Gastroesophageal sphincter (tissue), 4 donors: ENCODE data around the gene LAMA3. TPM values are rescaled to one million over a fixed set of nuclear protein-coding genes. Genes with fewer than 3 reads are reported as not detected.

Source experiments
- ATAC-seq: fragments of 150-250 bp; one replicate; pipeline ENCODE4 v1.9.1; 2016; ENCODE audit warnings: mild to moderate bottlenecking, moderate library complexity
- H3K27ac ChIP-seq, 4 donors: fragments of 200-600 bp; sonication (generic) in 3 of 4; 1 replicate in 3 of 4; 2 replicates in 1 of 4; pipeline ENCODE4 v1.5.1; 2016 to 2019
- H3K27me3 ChIP-seq: fragments of 200-600 bp; sonication (generic); one replicate; pipeline ENCODE4 v1.5.1; 2019
- H3K36me3 ChIP-seq, 2 donors: fragments of 200-600 bp; sonication (generic); one replicate each; pipeline ENCODE4 v1.5.1; 2019; ENCODE audit warnings: control low read depth in 1 of 2
- H3K4me1 ChIP-seq, 3 donors: fragments of 200-600 bp; sonication (generic); 1 replicate in 2 of 3; 2 replicates in 1 of 3; pipeline ENCODE4 v1.5.1; 2016 to 2019; ENCODE audit warnings: control low read depth in 2 of 3
- H3K4me3 ChIP-seq, 2 donors: fragments of 200-600 bp; sonication (generic); one replicate each; pipeline ENCODE4 v1.5.1; 2019; ENCODE audit warnings: mild to moderate bottlenecking in 1 of 2, moderate library complexity in 1 of 2
- H3K9me3 ChIP-seq, 3 donors: fragments of 200-600 bp; sonication (generic); one replicate each; pipeline ENCODE4 v1.5.1; 2017 to 2019; ENCODE audit warnings: control low read depth in 2 of 3
- EP300 ChIP-seq: sonication (generic); formaldehyde crosslinking; IDR thresholded peaks from one replicate; pipeline ENCODE4 v1.6.1; 2017; ENCODE audit warnings: antibody characterized with exemption, mild to moderate bottlenecking
- POLR2A ChIP-seq, 2 donors: fragments of 450-650 bp; IDR thresholded peaks; one replicate each; pipeline ENCODE4 v1.6.1; 2017; ENCODE audit warnings: antibody characterized with exemption in 2 of 2, mild to moderate bottlenecking in 2 of 2, moderate library complexity in 1 of 2
- POLR2AphosphoS5 ChIP-seq: sonication (generic); formaldehyde crosslinking; IDR thresholded peaks from one replicate; pipeline ENCODE4 v1.6.1; 2017; ENCODE audit warnings: antibody characterized with exemption
- WGBS, 2 donors: methylation state at CpG; one replicate each; pipeline ENCODE4 v1.1.5; 2018; ENCODE audit warnings: low coverage in 1 of 2; 5-methylcytosine and 5-hydroxymethylcytosine counted together
- total RNA-seq, 4 donors: library from RNA; depleted of rRNA; stranded (reverse); fragments of >200 nt; gene quantifications; one replicate each; pipeline ENCODE4 v1.1.0, GENCODE V29; 2016
- TF ChIP-seq, protein P1 (sequence below), 4 experiments: fragments of 200-600 bp in 2 of 4; fragments of 450-650 bp in 2 of 4; sonication (generic) in 1 of 4; IDR thresholded peaks; one replicate each; pipeline ENCODE4 v1.5.1; 2017 to 2019; ENCODE audit warnings: antibody characterized with exemption in 4 of 4, mild to moderate bottlenecking in 2 of 4, moderate library complexity in 2 of 4

The LAMA3 gene
- total RNA-seq, 4 donors from 2014 or later = 8.3 to 13.5 (median 9.5) TPM

DNA sequence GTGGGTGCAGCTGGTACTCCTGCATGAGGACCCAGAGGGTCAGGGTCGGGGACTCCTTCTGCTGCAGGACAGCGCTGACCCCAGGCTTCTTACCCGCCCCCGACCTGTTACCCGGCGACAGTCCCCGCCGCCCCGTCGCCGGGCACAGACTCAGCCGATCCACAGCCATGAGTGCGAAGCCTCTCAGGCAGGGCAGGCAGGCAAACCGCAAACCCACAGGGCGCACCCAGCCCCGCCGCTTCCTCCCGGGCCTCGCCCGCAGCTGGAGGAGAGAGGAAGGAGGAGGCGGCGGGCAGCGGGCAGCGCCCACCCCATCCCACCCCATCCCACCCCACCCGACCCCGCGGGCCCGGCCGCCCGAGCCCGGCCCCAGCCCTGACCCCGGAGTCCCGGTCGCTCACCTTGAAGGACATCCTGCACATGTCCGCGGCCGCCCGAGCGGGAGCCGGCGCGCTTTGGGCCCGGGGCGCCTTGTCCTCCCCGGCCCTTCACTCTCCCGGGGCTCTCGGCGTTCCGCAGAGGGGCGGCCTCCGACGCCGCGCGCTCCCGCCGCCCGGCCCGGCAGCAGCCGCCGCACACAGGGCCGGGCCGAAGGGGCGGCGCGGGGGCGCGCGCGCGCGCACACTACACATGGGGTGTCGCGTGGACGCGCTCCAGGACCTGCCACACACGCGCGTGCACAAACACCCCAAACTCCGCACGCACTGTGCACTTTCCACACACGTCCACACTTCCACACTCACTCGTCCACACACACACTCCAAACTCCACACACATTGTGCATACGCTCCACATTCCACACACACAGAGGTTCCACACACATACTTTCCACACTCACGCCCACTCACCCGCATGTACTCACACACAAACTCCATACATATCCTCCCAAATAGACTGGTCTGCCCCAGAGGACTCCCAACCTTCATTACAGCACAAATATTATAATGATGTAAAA is 26.7 kb upstream of the LAMA3 start, which contains the start of gene ANKRD29:
TSS of gene ANKRD29 (minus strand) at position 603 of the 955 bp plus-strand sequence. CDS start at position 422, 181 bp downstream.
- WGBS, 2 donors = 0 to 2% methylated on average over 5 to 6 of the region's 86 CpGs
- Histone ChIP-seq H3K4me1 (peaks cover 0 to 16% (median 9%) of the 10 kb centered on the region in 3 donors), H3K27me3 (peaks cover 24% of the 10 kb centered on the region), H3K27ac (peak within 1 kb of the TSS in 3 of 4 donors; percentile 57 to 77 (median 63)), H3K36me3 (no peaks in the 10 kb centered on the region), H3K9me3 (no peaks in the 10 kb centered on the region), H3K4me3 (peak within 1 kb of the TSS; percentile 51 to 68)
- TF ChIP-seq POLR2A (IDR thresholded peaks at IDR 0.05) = no peak
- no peak for TF ChIP-seq EP300
- TF ChIP-seq, protein P1, sequence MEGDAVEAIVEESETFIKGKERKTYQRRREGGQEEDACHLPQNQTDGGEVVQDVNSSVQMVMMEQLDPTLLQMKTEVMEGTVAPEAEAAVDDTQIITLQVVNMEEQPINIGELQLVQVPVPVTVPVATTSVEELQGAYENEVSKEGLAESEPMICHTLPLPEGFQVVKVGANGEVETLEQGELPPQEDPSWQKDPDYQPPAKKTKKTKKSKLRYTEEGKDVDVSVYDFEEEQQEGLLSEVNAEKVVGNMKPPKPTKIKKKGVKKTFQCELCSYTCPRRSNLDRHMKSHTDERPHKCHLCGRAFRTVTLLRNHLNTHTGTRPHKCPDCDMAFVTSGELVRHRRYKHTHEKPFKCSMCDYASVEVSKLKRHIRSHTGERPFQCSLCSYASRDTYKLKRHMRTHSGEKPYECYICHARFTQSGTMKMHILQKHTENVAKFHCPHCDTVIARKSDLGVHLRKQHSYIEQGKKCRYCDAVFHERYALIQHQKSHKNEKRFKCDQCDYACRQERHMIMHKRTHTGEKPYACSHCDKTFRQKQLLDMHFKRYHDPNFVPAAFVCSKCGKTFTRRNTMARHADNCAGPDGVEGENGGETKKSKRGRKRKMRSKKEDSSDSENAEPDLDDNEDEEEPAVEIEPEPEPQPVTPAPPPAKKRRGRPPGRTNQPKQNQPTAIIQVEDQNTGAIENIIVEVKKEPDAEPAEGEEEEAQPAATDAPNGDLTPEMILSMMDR (IDR thresholded peaks at IDR 0.05) = no peak
- TF ChIP-seq POLR2AphosphoS5 = no peak
- ATAC-seq = peak; percentile 66

DNA sequence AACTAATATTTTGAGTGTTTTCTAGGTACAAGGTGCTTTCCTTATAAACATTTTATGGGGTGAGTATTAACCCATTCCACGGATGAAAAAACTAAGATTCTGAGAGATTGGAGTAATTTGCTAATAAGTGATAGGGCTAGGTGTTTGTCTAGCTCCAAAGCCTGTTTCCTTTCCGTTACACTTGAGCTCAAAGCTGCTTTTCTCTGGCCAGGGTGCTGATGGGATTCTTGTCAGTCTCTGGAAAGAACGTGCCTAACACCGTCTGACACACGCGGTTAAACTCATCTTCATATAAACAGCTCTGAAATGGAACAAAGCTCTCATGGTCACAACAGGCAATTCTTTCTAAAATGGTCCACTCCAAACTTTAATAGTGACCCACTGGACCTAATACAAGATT is 24.6 kb upstream of the LAMA3 start:
- H3K27ac ChIP-seq = no peak overlapping the region
- peaks cover 0 to 16% (median 9%) of the 10 kb centered on the region in 3 donors for H3K4me1 ChIP-seq
- TF ChIP-seq POLR2AphosphoS5 = no peak
- no peak for TF ChIP-seq POLR2A (IDR thresholded peaks at IDR 0.05)
- TF ChIP-seq EP300 = no peak
- TF ChIP-seq, protein P1 (IDR thresholded peaks at IDR 0.05) = no peak
- no peak overlapping the region for H3K4me3 ChIP-seq
- peaks cover 24% of the 10 kb centered on the region for H3K27me3 ChIP-seq
- H3K9me3 ChIP-seq = no peaks in the 10 kb centered on the region
- H3K36me3 ChIP-seq = no peaks in the 10 kb centered on the region
- WGBS, 2 donors = 15 to 42% methylated on average over 3 to 6 of the region's 6 CpGs
- ATAC-seq = no peak

DNA sequence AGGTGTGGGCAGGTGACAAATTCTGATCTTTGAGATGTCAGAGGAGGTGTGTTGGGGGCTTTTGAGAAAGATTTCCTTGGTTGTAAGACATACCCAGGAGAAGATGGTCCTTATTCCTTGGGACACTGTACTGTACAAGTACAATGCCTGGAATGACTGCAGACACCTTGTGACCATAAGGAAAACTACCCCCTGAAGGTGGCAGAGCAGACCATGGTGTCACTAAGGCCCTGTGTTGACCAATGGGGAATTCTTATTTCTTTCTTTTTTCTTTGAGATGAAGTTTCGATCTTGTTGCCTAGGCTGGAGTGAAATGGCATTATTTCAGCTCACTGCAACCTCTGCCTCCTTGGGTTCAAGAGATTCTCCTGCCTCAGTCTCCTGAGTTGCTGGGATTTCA is 22.1 kb upstream of the LAMA3 start:
- H3K4me3 ChIP-seq = no peak overlapping the region
- no peak for ATAC-seq
- 86 to 91% methylated on average over 1 of the region's 1 CpG for WGBS, 2 donors
- H3K36me3 ChIP-seq = no peaks in the 10 kb centered on the region
- peaks cover 0 to 14% (median 8%) of the 10 kb centered on the region in 3 donors for H3K4me1 ChIP-seq
- peaks cover 18% of the 10 kb centered on the region for H3K27me3 ChIP-seq
- no peaks in the 10 kb centered on the region for H3K9me3 ChIP-seq
- TF ChIP-seq EP300 (no peak), POLR2A (IDR thresholded peaks at IDR 0.05) (no peak), POLR2AphosphoS5 (no peak)
- TF ChIP-seq, protein P1 (IDR thresholded peaks at IDR 0.05) = no peak
- H3K27ac ChIP-seq = no peak overlapping the region

DNA sequence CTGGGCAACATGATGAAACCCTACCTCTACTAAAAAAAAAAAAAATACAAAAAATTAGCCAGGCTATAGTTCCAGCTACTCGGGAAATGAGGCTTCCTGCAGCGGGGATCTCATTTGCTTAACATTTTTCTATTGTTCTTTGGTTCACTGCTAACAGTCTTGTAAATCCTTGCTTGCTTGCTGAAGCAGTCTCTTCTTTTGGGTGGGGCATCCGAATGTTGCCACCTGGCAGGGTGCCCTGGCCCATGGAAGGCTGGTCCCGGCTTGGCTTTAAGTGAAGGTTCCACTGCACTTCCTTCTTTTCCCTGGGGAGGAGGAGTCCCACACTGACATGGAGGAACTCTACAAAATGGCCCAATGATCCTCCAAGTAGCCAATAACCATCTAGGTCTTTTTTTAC is 20.5 kb upstream of the LAMA3 start:
- Histone ChIP-seq H3K27ac (no peak overlapping the region), H3K4me3 (no peak overlapping the region), H3K4me1 (peaks cover 0 to under 1% (median 0%) of the 10 kb centered on the region in 3 donors), H3K9me3 (no peaks in the 10 kb centered on the region), H3K36me3 (no peaks in the 10 kb centered on the region), H3K27me3 (peaks cover 13% of the 10 kb centered on the region)
- TF ChIP-seq POLR2AphosphoS5 (no peak), POLR2A (IDR thresholded peaks at IDR 0.05) (no peak), EP300 (no peak)
- TF ChIP-seq, protein P1 (IDR thresholded peaks at IDR 0.05) = no peak
- no peak for ATAC-seq
- 25 to 52% methylated on average over 3 to 4 of the region's 4 CpGs for WGBS, 2 donors
